ENCODE measurements around the gene TBC1D23. TPM values are rescaled to one million over a fixed set of nuclear protein-coding genes. Genes with fewer than 3 reads are reported as not detected.
"Not testable (repeated sequence)": the region's sequence is repeated elsewhere in the genome, so short reads cannot be mapped to it uniquely, and the experiment has no call there.

TBC1D23 gene
- total and polyA plus RNA-seq, 11 donors = 13.6 to 41.7 (median 32.9) TPM

GRCh38 chr3:100334488-100335351 is 73.9 kb downstream of the TBC1D23 start, which contains the start of gene NIT2:
Gene NIT2, plus strand, starts transcription at chr3:100334757. Its CDS starts 35 bp downstream, at chr3:100334792.
- 0 to 1% (median 1%) methylated on average over 19 to 77 of the region's 77 CpGs for whole genome bisulfite sequencing, 4 donors
- peak; percentile 87 to 93 (median 92) for DNase-seq

GRCh38 chr3:100335434-100335833 is 74.6 kb downstream of the TBC1D23 start:
- intact Hi-C loops (cut with DNase I) = loop anchor here in 3 of 10 donors (2.0 to 10.0 kb wide), 4 partner anchors 49 to 75 kb away; partner anchors contain the start of genes LNP1 (in 2 of the 3), TOMM70 (in 2 of the 3) and TBC1D23 (in 1 of the 3)
- TF ChIP-seq CTCF (IDR thresholded peaks at IDR 0.05) (no peak), POLR2A (IDR thresholded peaks at IDR 0.05) (no peak)
- no peaks in the 10 kb centered on the region for H3K9me3 ChIP-seq
- H3K27ac ChIP-seq = peak overlapping the region in 10 of 12 donors; percentile 43 to 86 (median 82)
- H3K4me3 ChIP-seq = peak overlapping the region in 11 of 12 donors; percentile 57 to 80 (median 68)
- peaks cover 0 to 20% (median 14%) of the 10 kb centered on the region in 9 donors for H3K36me3 ChIP-seq
- H3K4me1 ChIP-seq = peaks cover 0 to 20% (median 8%) of the 10 kb centered on the region in 12 donors
- 69 to 75% (median 73%) methylated on average over 14 of the region's 14 CpGs for WGBS, 4 donors
- DNase-seq = peak in 3 of 5 donors; percentile 14 to 30 (median 22)
- ATAC-seq = peak; percentile 12 to 23 (median 19)
- no peaks in the 10 kb centered on the region for H3K27me3 ChIP-seq

More at GRCh38 chr3:100334488-100335351, 73.9 kb downstream of the TBC1D23 start, which contains the start of gene NIT2:
- peaks cover 0 to 13% (median 7%) of the 10 kb centered on the region in 9 donors for H3K36me3 ChIP-seq
- intact Hi-C loops (cut with DNase I) = loop anchor here in 3 of 10 donors (2.0 to 10.0 kb wide), 4 partner anchors 50 to 74 kb away; partner anchors contain the start of genes LNP1 (in 2 of the 3), TOMM70 (in 2 of the 3) and TBC1D23 (in 1 of the 3)
- no peaks in the 10 kb centered on the region for H3K27me3 ChIP-seq
- H3K4me1 ChIP-seq = peaks cover 0 to 20% (median 8%) of the 10 kb centered on the region in 12 donors
- peak within 1 kb of the TSS; percentile 35 to 86 (median 82) for H3K27ac ChIP-seq
- H3K9me3 ChIP-seq = no peaks in the 10 kb centered on the region
- ATAC-seq = peak; percentile 80 to 98 (median 98)
- H3K4me3 ChIP-seq = peak within 1 kb of the TSS; percentile 57 to 80 (median 68)
- TF ChIP-seq CTCF (IDR thresholded peaks at IDR 0.05) (peak in 1 of 12 donors; percentile 16), POLR2A (IDR thresholded peaks at IDR 0.05) (peak in 1 of 2 donors; percentile 72)

- intact Hi-C loops (cut with DNase I) = loop anchor here in 3 of 10 donors (5.0 to 10.0 kb wide), 3 partner anchors 49 to 69 kb away; partner anchors contain the start of genes LNP1 (in 2 of the 3) and TOMM70 (in 2 of the 3)
- not testable (repeated sequence) for ATAC-seq
Observed at GRCh38 chr3:100336229-100336628, 75.4 kb downstream of the TBC1D23 start.

GRCh38 chr3:100338911-100339310 is 78.1 kb downstream of the TBC1D23 start:
- peaks cover 0 to 8% (median 0%) of the 10 kb centered on the region in 12 donors for H3K9me3 ChIP-seq
- 61 to 85% (median 68%) methylated on average over 10 of the region's 10 CpGs for whole genome bisulfite sequencing, 4 donors

More at GRCh38 chr3:100336229-100336628, 75.4 kb downstream of the TBC1D23 start:
- peak overlapping the region in 4 of 12 donors; percentile 77 to 86 (median 84) for H3K27ac ChIP-seq
- not testable (repeated sequence) for H3K9me3 ChIP-seq, H3K27me3 ChIP-seq, H3K4me3 ChIP-seq, DNase-seq
- H3K36me3 ChIP-seq = peaks cover 0 to 28% (median 22%) of the 10 kb centered on the region in 9 donors
- WGBS, 4 donors = 87 to 94% (median 90%) methylated on average over 10 of the region's 10 CpGs
- H3K4me1 ChIP-seq = peaks cover 0 to 20% (median 8%) of the 10 kb centered on the region in 12 donors

More at GRCh38 chr3:100338911-100339310, 78.1 kb downstream of the TBC1D23 start:
- intact Hi-C loops (cut with DNase I) = loop anchor here in 3 of 10 donors (5.0 to 10.0 kb wide), 3 partner anchors 46 to 66 kb away; partner anchors contain the start of genes LNP1 (in 2 of the 3) and TOMM70 (in 2 of the 3)
- no peak overlapping the region for H3K4me3 ChIP-seq
- DNase-seq = peak in 1 of 5 donors; percentile 20
- no peak overlapping the region for H3K27ac ChIP-seq
- peaks cover 0 to 17% (median 8%) of the 10 kb centered on the region in 12 donors for H3K4me1 ChIP-seq
- TF ChIP-seq CTCF (IDR thresholded peaks at IDR 0.05) (no peak), POLR2A (IDR thresholded peaks at IDR 0.05) (no peak)
- no peak for ATAC-seq
- H3K27me3 ChIP-seq = no peaks in the 10 kb centered on the region
- peaks cover 0 to 55% (median 42%) of the 10 kb centered on the region in 9 donors for H3K36me3 ChIP-seq

Data from heart left ventricle (tissue), 16 donors.